C4-2B (cell line): ENCODE measurements around the gene SRGAP2C.
"Not testable (repeated sequence)": the region's sequence is repeated elsewhere in the genome, so short reads cannot be mapped to it uniquely, and the experiment has no call there.

Experiments
- CTCF ChIP-seq: fragments of 450-650 bp; conservative IDR thresholded peaks from 2 replicates; pipeline ENCODE4 v1.5.1; 2017; ENCODE audit warnings: mild to moderate bottlenecking
- ZFX ChIP-seq: fragments of 450-650 bp; IDR thresholded peaks from 2 replicates; pipeline ENCODE4 v1.6.1; 2017

GRCh38 chr1:121315509-121315908 is 130.7 kb downstream of the SRGAP2C start:
- not testable (repeated sequence) for TF ChIP-seq CTCF, ZFX
